Ovary (tissue), 9 donors: ENCODE measurements around the gene TNRC6A. TPM values are rescaled to one million over a fixed set of nuclear protein-coding genes. Genes with fewer than 3 reads are reported as not detected.

Source experiments
- DNase-seq, 5 donors: peaks; one replicate each; pipeline ENCODE4 v3.0.0-alpha.2; 2019 to 2020
- H3K27ac ChIP-seq, 2 donors: fragments of 200-600 bp; one replicate each; pipeline versions ENCODE4 v1.5.1 to v1.8.0; 2019 to 2022
- H3K27me3 ChIP-seq: fragments of 200-600 bp; one replicate; pipeline ENCODE4 v1.8.0; 2022
- H3K36me3 ChIP-seq: fragments of 200-600 bp; sonication (generic); one replicate; pipeline ENCODE4 v1.5.1; 2019
- H3K4me1 ChIP-seq: one replicate; pipeline ENCODE4 v1.8.1; 2013; ENCODE audit warnings: mild to moderate bottlenecking, moderate library complexity; ENCODE audit not compliant: insufficient read depth
- H3K4me3 ChIP-seq: fragments of 200-600 bp; sonication (generic); one replicate; pipeline ENCODE4 v1.5.1; 2017
- H3K9me3 ChIP-seq, 2 donors: fragments of 200-600 bp in 1 of 2; sonication (generic) in 1 of 2; one replicate each; pipeline versions ENCODE4 v1.5.1 to v1.8.1; 2013 to 2019; ENCODE audit warnings: mild to moderate bottlenecking in 1 of 2, moderate library complexity in 1 of 2
- CTCF ChIP-seq, 3 donors: fragments of 450-650 bp in 2 of 3; fragments of 200-600 bp in 1 of 3; IDR thresholded peaks; one replicate each; pipeline versions ENCODE4 v1.5.1 to v1.8.0; 2016 to 2022; ENCODE audit warnings: antibody characterized with exemption in 3 of 3, mild to moderate bottlenecking in 1 of 3
- EP300 ChIP-seq: sonication (generic); formaldehyde crosslinking; IDR thresholded peaks from one replicate; pipeline ENCODE4 v1.6.1; 2017; ENCODE audit warnings: antibody characterized with exemption
- POLR2A ChIP-seq: fragments of 450-650 bp; IDR thresholded peaks from one replicate; pipeline ENCODE4 v1.6.1; 2017; ENCODE audit warnings: antibody characterized with exemption, mild to moderate bottlenecking, moderate library complexity
- WGBS, 3 donors: extraction: QIAGEN DNeasy Blood & Tissue Kit in 1 of 3; methylation state at CpG; one replicate each; pipeline versions ENCODE4 v1.1.5 to v1.1.7; 2013 to 2017; 5-methylcytosine and 5-hydroxymethylcytosine counted together
- intact Hi-C, 4 donors: fragments of 100-400 bp; cut with DNase I; formaldehyde crosslinking; loops; one replicate each; pipeline versions ENCODE4 v1.11.0 to v1.15.1; 2022 to 2023
- polyA plus RNA-seq, 2 donors: library from polyadenylated mRNA; stranded (reverse); fragments of 200-250 nt in 1 of 2; fragments of 350-450 nt in 1 of 2; fragmentation: Illumina TruSeq in 1 of 2; extraction: RNeasy Lipid Tissue Mini Kit (QIAGEN cat#74804) in 1 of 2; gene quantifications; one replicate each; pipeline ENCODE4 v1.2.3, GENCODE V29; 2013 to 2014
- total RNA-seq, 7 donors: library from RNA; depleted of rRNA in 2 of 7; stranded (reverse); fragments of >200 nt in 2 of 7; fragmentation: NEBNext Ultra II Directional in 3 of 7; extraction: Animal tissue kit (Norgen Biotek cat#: 25700) in 3 of 7; gene quantifications; one replicate each; pipeline versions ENCODE4 v1.1.0 to v1.2.4, GENCODE V29; 2016 to 2023
- donor health status: DM: no; HTN: no; CAD: no; lungs with moderate emphysema.
- donor health status: DM: no; HTN: no; CAD: no.
- donor health status: Bipolar disorder and iron deficiency.
- donor health status: DM: yes; HTN: yes; CAD: no.
- donor health status: DM: no; HTN: no; CAD: no.
- donor health status: DM: yes; HTN: yes; CAD: no.

The TNRC6A gene
- total and polyA plus RNA-seq, 9 donors: 22.1 to 80.7 (median 54.0) TPM

- Histone ChIP-seq H3K4me3 (no peak overlapping the region), H3K27me3 (no peaks in the 10 kb centered on the region), H3K9me3 (no peaks in the 10 kb centered on the region), H3K27ac (no peak overlapping the region), H3K36me3 (no peaks in the 10 kb centered on the region), H3K4me1 (peaks cover 6% of the 10 kb centered on the region)
- intact Hi-C loops: no loop called here
- TF ChIP-seq POLR2A (no peak), CTCF (IDR thresholded peaks at IDR 0.05) (no peak), EP300 (no peak)
- WGBS, 3 donors: 85 to 88% (median 88%) methylated on average over 5 of the region's 5 CpGs
- DNase-seq: no peak
Measured at GRCh38 chr16:24849641-24850040, 120.2 kb downstream of the TNRC6A start.

GRCh38 chr16:24850289-24850938 lies 121.0 kb downstream of the TNRC6A start:
- no peak for DNase-seq
- intact Hi-C loops: no loop called here

GRCh38 chr16:24851700-24852099 lies 122.2 kb downstream of the TNRC6A start:
- Histone ChIP-seq H3K9me3 (no peaks in the 10 kb centered on the region), H3K36me3 (no peaks in the 10 kb centered on the region), H3K4me1 (peaks cover 6% of the 10 kb centered on the region), H3K27me3 (no peaks in the 10 kb centered on the region), H3K27ac (no peak overlapping the region), H3K4me3 (no peak overlapping the region)
- 24 to 49% (median 24%) methylated on average over 8 of the region's 8 CpGs for WGBS, 3 donors
- intact Hi-C loops: no loop called here
- TF ChIP-seq POLR2A: no peak
- TF ChIP-seq CTCF (IDR thresholded peaks at IDR 0.05): no peak
- TF ChIP-seq EP300: no peak
- DNase-seq: no peak

More at GRCh38 chr16:24850289-24850938, 121.0 kb downstream of the TNRC6A start:
- no peaks in the 10 kb centered on the region for H3K27me3 ChIP-seq
- no peaks in the 10 kb centered on the region for H3K36me3 ChIP-seq
- TF ChIP-seq POLR2A: no peak
- TF ChIP-seq EP300: no peak
- no peak for TF ChIP-seq CTCF (IDR thresholded peaks at IDR 0.05)
- H3K27ac ChIP-seq: no peak overlapping the region
- no peaks in the 10 kb centered on the region for H3K9me3 ChIP-seq
- no peak overlapping the region for H3K4me3 ChIP-seq
- WGBS, 3 donors: 57 to 63% (median 57%) methylated on average over 9 of the region's 9 CpGs
- peaks cover 6% of the 10 kb centered on the region for H3K4me1 ChIP-seq

GRCh38 chr16:24852281-24852721 lies 122.8 kb downstream of the TNRC6A start:
- WGBS, 3 donors: 38 to 54% (median 39%) methylated on average over 8 of the region's 8 CpGs
- Histone ChIP-seq H3K4me3 (no peak overlapping the region), H3K27ac (no peak overlapping the region)

More at GRCh38 chr16:24852281-24852721, 122.8 kb downstream of the TNRC6A start:
- Histone ChIP-seq H3K36me3 (no peaks in the 10 kb centered on the region), H3K27me3 (no peaks in the 10 kb centered on the region), H3K9me3 (no peaks in the 10 kb centered on the region), H3K4me1 (peaks cover 6% of the 10 kb centered on the region)
- intact Hi-C loops: no loop called here
- no peak for DNase-seq
- no peak for TF ChIP-seq POLR2A
- TF ChIP-seq EP300: no peak
- TF ChIP-seq CTCF (IDR thresholded peaks at IDR 0.05): no peak
